ENCODE measurements around the gene MCTP1.

MCTP1 gene

DNA sequence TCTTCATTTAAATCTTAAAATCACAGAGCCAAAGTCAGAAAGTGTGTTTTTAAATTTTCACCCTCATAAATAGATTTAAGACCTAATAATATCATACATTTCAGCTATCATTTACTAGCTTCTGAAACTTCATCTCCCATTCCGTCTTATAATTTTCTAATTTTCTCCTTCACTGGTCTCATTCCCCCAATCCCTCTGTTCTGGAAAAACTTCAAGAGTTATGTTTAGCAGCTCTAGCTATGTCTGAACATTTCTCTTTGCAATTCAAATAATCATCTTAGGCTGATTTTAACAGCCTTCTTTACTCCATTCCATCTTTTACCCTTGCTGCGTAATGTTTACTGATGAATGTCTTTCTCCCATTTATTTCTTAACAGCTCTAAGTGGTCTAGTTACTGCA lies 474.0 kb downstream of the MCTP1 start:
- Histone ChIP-seq H3K9me3 (ENCODE audit: control insufficient read depth, insufficient read depth, low read length) (no peaks in the 10 kb centered on the region), H3K36me3 (ENCODE audit: control insufficient read depth, insufficient read depth, low read length) (no peaks in the 10 kb centered on the region), H3K4me3 (ENCODE audit: low read length) (no peak overlapping the region), H3K27ac (ENCODE audit: low read length) (no peak overlapping the region), H3K27me3 (ENCODE audit: control insufficient read depth, insufficient read depth, low read length) (no peaks in the 10 kb centered on the region), H3K4me1 (ENCODE audit: control insufficient read depth, insufficient read depth, low read length) (no peaks in the 10 kb centered on the region)
- no peak for DNase-seq (ENCODE audit: low read depth, low spot score)
- 100% methylated on average over 1 of the region's 2 CpGs for WGBS (ENCODE audit: insufficient coverage, insufficient read length)

DNA sequence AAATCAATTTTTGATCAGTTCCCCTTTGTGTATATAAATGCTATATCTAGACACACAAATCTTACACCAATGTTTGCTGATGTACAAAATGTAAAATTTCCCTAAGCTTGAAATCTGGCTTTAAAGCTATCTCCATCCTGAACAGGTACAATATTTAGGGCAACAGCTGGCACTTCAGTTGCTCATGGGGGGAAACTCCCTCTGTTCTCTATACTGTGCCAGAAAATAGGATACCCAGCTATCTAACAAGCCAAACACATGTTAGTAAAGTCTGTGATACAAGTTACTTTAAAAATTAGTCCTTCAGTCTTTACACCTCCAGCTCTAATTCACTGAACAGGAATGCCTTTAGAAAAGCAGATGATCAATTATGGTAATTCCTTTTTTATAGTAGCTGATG lies 474.6 kb downstream of the MCTP1 start:
- no peaks in the 10 kb centered on the region for H3K9me3 ChIP-seq (ENCODE audit: control insufficient read depth, insufficient read depth, low read length)
- H3K36me3 ChIP-seq (ENCODE audit: control insufficient read depth, insufficient read depth, low read length), result no peaks in the 10 kb centered on the region
- no peak overlapping the region for H3K4me3 ChIP-seq (ENCODE audit: low read length)
- H3K27ac ChIP-seq (ENCODE audit: low read length), result no peak overlapping the region
- no peaks in the 10 kb centered on the region for H3K27me3 ChIP-seq (ENCODE audit: control insufficient read depth, insufficient read depth, low read length)
- no peak for DNase-seq (ENCODE audit: low read depth, low spot score)
- H3K4me1 ChIP-seq (ENCODE audit: control insufficient read depth, insufficient read depth, low read length), result no peaks in the 10 kb centered on the region

DNA sequence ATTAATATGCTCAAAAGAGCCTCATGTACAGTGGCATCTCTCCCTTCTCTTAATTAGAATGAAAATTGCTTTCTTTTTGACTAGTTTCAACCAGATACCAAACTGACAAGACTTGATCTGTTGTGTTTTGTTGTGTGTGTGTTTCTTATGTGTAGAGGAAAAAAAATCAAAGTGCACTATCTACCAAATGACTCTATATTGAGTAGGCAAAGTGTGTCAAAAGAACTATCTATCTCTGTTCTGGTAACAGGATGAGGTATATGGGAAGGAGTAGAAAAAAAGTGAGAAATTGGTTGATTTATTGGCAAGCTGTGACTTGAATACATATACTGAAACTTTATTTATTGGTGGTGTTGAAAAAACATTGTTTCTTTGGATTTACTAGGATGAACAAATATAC lies 476.4 kb downstream of the MCTP1 start:
- Histone ChIP-seq H3K9me3 (ENCODE audit: control insufficient read depth, insufficient read depth, low read length) (no peaks in the 10 kb centered on the region), H3K27me3 (ENCODE audit: control insufficient read depth, insufficient read depth, low read length) (no peaks in the 10 kb centered on the region), H3K4me1 (ENCODE audit: control insufficient read depth, insufficient read depth, low read length) (no peaks in the 10 kb centered on the region), H3K4me3 (ENCODE audit: low read length) (no peak overlapping the region), H3K36me3 (ENCODE audit: control insufficient read depth, insufficient read depth, low read length) (no peaks in the 10 kb centered on the region), H3K27ac (ENCODE audit: low read length) (no peak overlapping the region)
- DNase-seq (ENCODE audit: low read depth, low spot score), result no peak

DNA sequence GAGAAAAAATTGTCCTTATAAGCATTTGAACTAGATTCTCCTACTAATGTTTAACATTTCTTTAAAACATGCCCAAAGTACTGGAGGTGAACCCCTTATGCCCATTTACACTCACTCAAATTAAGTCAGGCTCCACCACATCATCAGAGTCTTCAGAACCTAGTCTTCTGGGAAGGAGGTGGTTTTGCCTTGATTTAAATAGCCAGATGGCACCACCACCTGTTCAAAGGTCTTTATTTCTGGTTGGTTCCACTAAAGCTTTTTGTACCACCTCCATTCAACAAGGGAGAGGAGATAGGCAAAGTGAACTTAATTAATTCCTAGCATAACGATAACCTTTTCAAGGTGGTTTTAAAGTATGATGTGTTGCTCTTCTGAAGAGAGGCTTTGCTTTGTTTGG lies 476.9 kb downstream of the MCTP1 start:
- H3K4me1 ChIP-seq (ENCODE audit: control insufficient read depth, insufficient read depth, low read length), result no peaks in the 10 kb centered on the region
- H3K4me3 ChIP-seq (ENCODE audit: low read length), result no peak overlapping the region
- H3K27me3 ChIP-seq (ENCODE audit: control insufficient read depth, insufficient read depth, low read length), result no peaks in the 10 kb centered on the region
- no peaks in the 10 kb centered on the region for H3K9me3 ChIP-seq (ENCODE audit: control insufficient read depth, insufficient read depth, low read length)
- no peaks in the 10 kb centered on the region for H3K36me3 ChIP-seq (ENCODE audit: control insufficient read depth, insufficient read depth, low read length)
- no peak for DNase-seq (ENCODE audit: low read depth, low spot score)
- WGBS (ENCODE audit: insufficient coverage, insufficient read length), result no CpG with 5 or more reads among the region's 1 CpG
- no peak overlapping the region for H3K27ac ChIP-seq (ENCODE audit: low read length)

DNA sequence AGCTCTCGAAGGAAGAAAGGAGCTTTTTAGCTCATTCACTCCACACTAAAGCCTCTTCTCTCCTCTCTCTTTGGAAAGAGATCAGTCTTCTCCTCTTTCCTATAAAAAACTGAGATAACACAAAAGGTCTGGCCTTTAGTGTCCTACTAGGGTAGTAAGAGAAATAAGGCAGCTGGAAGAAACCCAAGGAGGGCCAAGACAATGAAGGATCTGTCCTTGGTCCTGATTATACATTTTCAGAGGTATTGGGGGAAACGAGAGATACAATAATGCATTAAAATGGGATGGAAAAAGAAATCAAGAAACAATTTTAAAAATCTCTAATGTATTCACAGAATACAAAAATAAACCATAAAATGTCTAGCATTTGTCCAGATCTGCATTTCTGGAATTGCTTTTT lies 482.4 kb downstream of the MCTP1 start:
- Histone ChIP-seq H3K27me3 (ENCODE audit: control insufficient read depth, insufficient read depth, low read length) (no peaks in the 10 kb centered on the region), H3K27ac (ENCODE audit: low read length) (no peak overlapping the region), H3K9me3 (ENCODE audit: control insufficient read depth, insufficient read depth, low read length) (no peaks in the 10 kb centered on the region), H3K4me3 (ENCODE audit: low read length) (no peak overlapping the region), H3K36me3 (ENCODE audit: control insufficient read depth, insufficient read depth, low read length) (no peaks in the 10 kb centered on the region), H3K4me1 (ENCODE audit: control insufficient read depth, insufficient read depth, low read length) (no peaks in the 10 kb centered on the region)
- WGBS (ENCODE audit: insufficient coverage, insufficient read length), result no CpG with 5 or more reads among the region's 2 CpGs
- DNase-seq (ENCODE audit: low read depth, low spot score), result no peak

DNA sequence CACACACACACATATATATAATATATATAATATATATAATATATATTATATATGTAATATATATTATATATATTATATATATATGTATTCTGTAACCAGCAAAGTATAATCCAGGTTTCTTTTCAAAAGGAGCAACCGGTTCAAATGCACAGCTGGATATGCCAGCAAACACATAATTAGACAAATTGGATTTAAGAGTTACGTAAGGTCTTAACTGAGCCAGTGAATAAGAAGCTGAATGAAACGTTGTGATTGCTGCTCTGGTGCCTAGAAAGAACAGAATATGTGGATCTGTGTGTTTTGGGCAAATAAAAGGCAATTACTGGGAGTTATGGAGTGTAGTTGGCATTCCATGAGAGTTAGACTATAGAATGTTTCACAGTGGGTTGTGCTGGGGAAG lies 488.3 kb downstream of the MCTP1 start:
- no CpG with 5 or more reads among the region's 3 CpGs for WGBS (ENCODE audit: insufficient coverage, insufficient read length)
- Histone ChIP-seq H3K4me3 (ENCODE audit: low read length) (no peak overlapping the region), H3K9me3 (ENCODE audit: control insufficient read depth, insufficient read depth, low read length) (no peaks in the 10 kb centered on the region), H3K27ac (ENCODE audit: low read length) (no peak overlapping the region), H3K4me1 (ENCODE audit: control insufficient read depth, insufficient read depth, low read length) (no peaks in the 10 kb centered on the region), H3K36me3 (ENCODE audit: control insufficient read depth, insufficient read depth, low read length) (no peaks in the 10 kb centered on the region), H3K27me3 (ENCODE audit: control insufficient read depth, insufficient read depth, low read length) (no peaks in the 10 kb centered on the region)
- DNase-seq (ENCODE audit: low read depth, low spot score), result no peak

DNA sequence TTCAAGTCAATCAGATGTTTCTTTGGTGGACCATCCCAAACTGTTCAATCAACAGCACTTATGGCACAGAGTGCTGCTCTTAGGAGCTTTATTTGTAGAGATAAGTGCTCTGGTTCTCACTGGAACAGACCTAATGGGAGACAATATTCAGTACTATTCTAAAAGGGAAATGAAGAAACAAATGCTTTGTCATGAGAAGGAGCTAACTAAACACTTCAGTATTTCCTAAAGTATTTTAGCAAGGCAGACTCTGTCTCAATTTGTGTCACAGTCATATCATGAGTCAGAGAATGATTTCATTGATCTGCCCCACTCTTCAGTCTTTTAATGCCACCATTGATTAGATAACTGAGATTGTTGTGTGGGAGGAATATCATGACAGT lies 491.1 kb downstream of the MCTP1 start:
- Histone ChIP-seq H3K36me3 (ENCODE audit: control insufficient read depth, insufficient read depth, low read length) (no peaks in the 10 kb centered on the region), H3K27ac (ENCODE audit: low read length) (no peak overlapping the region), H3K4me1 (ENCODE audit: control insufficient read depth, insufficient read depth, low read length) (no peaks in the 10 kb centered on the region), H3K27me3 (ENCODE audit: control insufficient read depth, insufficient read depth, low read length) (no peaks in the 10 kb centered on the region), H3K9me3 (ENCODE audit: control insufficient read depth, insufficient read depth, low read length) (no peaks in the 10 kb centered on the region), H3K4me3 (ENCODE audit: low read length) (no peak overlapping the region)
- no peak for DNase-seq (ENCODE audit: low read depth, low spot score)

DNA sequence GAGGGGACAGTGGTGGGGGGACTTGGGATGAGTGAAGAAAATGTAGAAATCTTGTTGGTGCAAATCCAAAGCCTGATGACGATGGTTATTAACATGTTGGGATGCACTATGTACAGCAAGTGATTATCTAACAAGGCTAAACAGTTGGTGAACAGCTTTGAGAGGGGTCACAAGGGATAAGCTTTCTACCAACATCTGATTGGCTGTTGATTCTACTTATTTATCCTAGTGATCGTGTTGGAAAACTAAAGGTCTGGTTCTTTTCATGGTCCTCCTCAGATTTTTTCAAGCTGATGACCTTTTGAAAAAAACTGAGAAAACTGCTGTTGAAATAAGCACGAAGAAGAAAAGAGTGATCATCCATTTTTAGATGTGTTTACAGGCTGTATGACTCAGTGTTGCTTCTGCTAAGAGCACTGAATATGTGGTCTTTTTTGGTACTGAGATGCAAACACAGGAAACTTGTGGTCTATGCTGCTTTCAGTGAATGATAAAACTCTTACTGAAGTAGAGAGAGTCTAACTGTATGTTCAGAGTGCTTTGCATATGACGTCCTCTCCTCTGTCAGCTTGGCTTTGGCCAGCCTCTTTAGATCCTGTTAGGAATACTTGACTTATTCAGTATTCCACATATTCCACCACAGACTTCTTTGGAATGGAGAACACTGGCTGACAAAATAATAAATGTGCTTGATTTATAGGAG lies 491.6 kb downstream of the MCTP1 start:
- no peaks in the 10 kb centered on the region for H3K9me3 ChIP-seq (ENCODE audit: control insufficient read depth, insufficient read depth, low read length)
- no CpG with 5 or more reads among the region's 4 CpGs for WGBS (ENCODE audit: insufficient coverage, insufficient read length)
- no peak overlapping the region for H3K4me3 ChIP-seq (ENCODE audit: low read length)

DNA sequence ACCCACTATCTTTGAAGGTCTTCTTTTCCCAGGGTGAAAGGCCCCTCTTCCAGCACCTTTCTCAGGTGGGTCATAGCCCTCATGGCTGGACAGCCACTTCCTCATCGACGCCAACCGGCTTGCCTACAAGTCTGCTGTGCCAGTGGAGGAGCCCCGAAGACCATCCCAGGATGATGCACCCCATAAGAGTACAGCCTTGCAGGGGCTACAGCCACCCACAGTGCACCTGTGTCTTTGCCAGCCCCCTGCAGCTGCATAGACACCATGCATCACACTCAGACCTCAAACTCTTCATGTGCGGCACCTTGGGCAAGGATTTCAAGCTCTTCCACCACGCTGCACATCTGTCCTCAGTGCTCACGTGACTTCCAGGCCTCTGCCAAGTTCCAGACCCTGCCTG lies 493.1 kb downstream of the MCTP1 start:
- WGBS (ENCODE audit: insufficient coverage, insufficient read length), result no CpG with 5 or more reads among the region's 7 CpGs
- H3K9me3 ChIP-seq (ENCODE audit: control insufficient read depth, insufficient read depth, low read length), result no peaks in the 10 kb centered on the region
- H3K27ac ChIP-seq (ENCODE audit: low read length), result no peak overlapping the region
- no peaks in the 10 kb centered on the region for H3K27me3 ChIP-seq (ENCODE audit: control insufficient read depth, insufficient read depth, low read length)
- H3K4me3 ChIP-seq (ENCODE audit: low read length), result no peak overlapping the region
- DNase-seq (ENCODE audit: low read depth, low spot score), result no peak
- H3K36me3 ChIP-seq (ENCODE audit: control insufficient read depth, insufficient read depth, low read length), result no peaks in the 10 kb centered on the region
- H3K4me1 ChIP-seq (ENCODE audit: control insufficient read depth, insufficient read depth, low read length), result no peaks in the 10 kb centered on the region

More for the DNA sequence above, 491.6 kb downstream of the MCTP1 start:
- Histone ChIP-seq H3K27ac (ENCODE audit: low read length) (no peak overlapping the region), H3K4me1 (ENCODE audit: control insufficient read depth, insufficient read depth, low read length) (no peaks in the 10 kb centered on the region), H3K27me3 (ENCODE audit: control insufficient read depth, insufficient read depth, low read length) (no peaks in the 10 kb centered on the region), H3K36me3 (ENCODE audit: control insufficient read depth, insufficient read depth, low read length) (no peaks in the 10 kb centered on the region)
- DNase-seq (ENCODE audit: low read depth, low spot score), result no peak

DNA sequence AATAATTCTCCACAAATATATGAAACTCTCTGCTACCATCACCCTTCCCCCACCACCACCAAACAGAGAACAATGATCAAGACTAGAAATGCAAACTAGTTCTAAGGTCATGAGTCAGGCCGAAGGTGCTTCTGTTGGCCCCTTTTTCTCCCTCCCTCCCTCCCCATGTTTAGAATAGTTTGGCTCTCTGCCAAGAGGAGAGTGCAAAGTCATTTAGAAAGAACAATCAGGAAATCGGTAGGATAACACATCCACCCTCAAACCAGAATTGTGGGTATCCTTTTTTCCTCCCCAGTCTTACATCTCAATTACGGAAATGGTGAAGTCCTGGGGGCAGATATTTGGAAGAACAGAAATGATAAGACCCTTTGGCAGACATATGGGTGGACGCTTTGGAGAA lies 496.4 kb downstream of the MCTP1 start:
- no peaks in the 10 kb centered on the region for H3K9me3 ChIP-seq (ENCODE audit: control insufficient read depth, insufficient read depth, low read length)
- no peaks in the 10 kb centered on the region for H3K4me1 ChIP-seq (ENCODE audit: control insufficient read depth, insufficient read depth, low read length)
- no peak overlapping the region for H3K27ac ChIP-seq (ENCODE audit: low read length)
- H3K36me3 ChIP-seq (ENCODE audit: control insufficient read depth, insufficient read depth, low read length), result no peaks in the 10 kb centered on the region
- no CpG with 5 or more reads among the region's 4 CpGs for WGBS (ENCODE audit: insufficient coverage, insufficient read length)
- H3K4me3 ChIP-seq (ENCODE audit: low read length), result no peak overlapping the region
- no peaks in the 10 kb centered on the region for H3K27me3 ChIP-seq (ENCODE audit: control insufficient read depth, insufficient read depth, low read length)
- DNase-seq (ENCODE audit: low read depth, low spot score), result no peak

DNA sequence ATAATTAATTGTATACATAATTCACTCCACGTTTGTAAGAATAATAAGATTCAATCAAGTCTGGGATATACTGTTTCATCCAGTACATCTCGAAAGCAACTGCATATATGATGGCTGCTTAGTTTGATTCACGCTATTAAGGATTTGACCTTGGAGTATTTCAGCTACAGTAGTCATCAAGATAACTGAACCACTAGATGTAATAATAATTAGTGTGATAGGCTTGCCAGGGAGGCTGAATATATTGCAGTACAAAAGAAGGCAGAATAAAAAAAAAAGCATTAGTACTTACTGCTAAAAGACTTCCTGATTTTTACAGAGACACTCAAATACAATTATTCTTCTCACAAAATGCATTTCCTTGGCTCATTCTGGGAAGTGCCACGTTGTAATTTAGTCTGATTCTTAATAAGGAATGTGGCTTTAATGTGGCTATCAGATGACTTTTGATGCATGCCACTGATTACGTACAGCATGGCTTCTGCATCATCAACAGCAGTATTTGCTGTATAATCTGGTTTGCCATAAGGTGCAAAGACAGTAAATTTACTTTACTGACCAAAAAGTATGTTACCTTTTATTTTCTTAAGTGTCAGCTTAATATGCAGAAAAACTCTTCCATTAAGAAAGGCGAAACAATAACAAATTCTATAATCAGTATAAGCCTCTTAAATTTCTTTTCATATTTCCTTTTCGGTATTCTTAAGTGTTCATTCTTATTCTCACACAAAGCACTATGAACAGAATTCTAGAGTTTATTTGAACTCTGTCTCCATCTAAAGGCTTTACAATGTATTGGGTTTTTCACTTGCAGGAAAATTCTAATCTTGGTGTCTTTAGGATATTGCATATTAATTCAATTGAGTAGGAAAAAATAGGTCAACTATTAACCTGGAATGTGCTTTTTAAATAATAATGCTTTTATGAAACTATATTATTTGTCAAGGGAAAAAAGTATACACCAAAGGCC lies 500.1 kb downstream of the MCTP1 start:
- DNase-seq (ENCODE audit: low read depth, low spot score), result no peak
- WGBS (ENCODE audit: insufficient coverage, insufficient read length), result no CpG with 5 or more reads among the region's 7 CpGs
- H3K27ac ChIP-seq (ENCODE audit: low read length), result no peak overlapping the region
- H3K9me3 ChIP-seq (ENCODE audit: control insufficient read depth, insufficient read depth, low read length), result no peaks in the 10 kb centered on the region
- no peaks in the 10 kb centered on the region for H3K36me3 ChIP-seq (ENCODE audit: control insufficient read depth, insufficient read depth, low read length)
- no peaks in the 10 kb centered on the region for H3K27me3 ChIP-seq (ENCODE audit: control insufficient read depth, insufficient read depth, low read length)
- no peaks in the 10 kb centered on the region for H3K4me1 ChIP-seq (ENCODE audit: control insufficient read depth, insufficient read depth, low read length)
- H3K4me3 ChIP-seq (ENCODE audit: low read length), result no peak overlapping the region
